HepG2 (cell line): ENCODE data around the gene AP1G1. TPM values are rescaled to one million over a fixed set of nuclear protein-coding genes. Genes with fewer than 3 reads are reported as not detected.

Experiments used
- AHDC1 ChIP-seq: sonication (generic); formaldehyde crosslinking; IDR thresholded peaks from 2 replicates; pipeline ENCODE4 v1.5.1; 2020; ENCODE audit warnings: mild to moderate bottlenecking, missing genetic modification reagents, borderline replicate concordance
- ARNT ChIP-seq: fragments of 450-650 bp; IDR thresholded peaks from 2 replicates; pipeline ENCODE4 v1.6.1; 2017
- CHD4 ChIP-seq: fragments of 200-600 bp; sonication (generic); IDR thresholded peaks from 2 replicates; pipeline ENCODE4 v1.7.0; 2017; ENCODE audit warnings: mild to moderate bottlenecking, low read length, borderline replicate concordance
- FOSL2 ChIP-seq: sonication (generic); formaldehyde crosslinking; IDR thresholded peaks from 2 replicates; pipeline ENCODE4 v1.4.0; 2020; ENCODE audit warnings: missing genetic modification reagents
- HNRNPK ChIP-seq: fragments of 200-400 bp; formaldehyde crosslinking; IDR thresholded peaks from 2 replicates; pipeline ENCODE4 v1.6.1; 2018; ENCODE audit warnings: low read length, low read depth, moderate library complexity, mild to moderate bottlenecking; ENCODE audit not compliant: poor library complexity, severe bottlenecking
- KDM2A ChIP-seq: sonication (generic); formaldehyde crosslinking; IDR thresholded peaks from 2 replicates; pipeline ENCODE4 v1.4.0; 2020; ENCODE audit warnings: low read depth, missing genetic modification reagents, borderline replicate concordance
- MZF1 ChIP-seq: sonication (generic); formaldehyde crosslinking; IDR thresholded peaks from 2 replicates; pipeline ENCODE4 v1.8.1; 2023; ENCODE audit warnings: mild to moderate bottlenecking, missing genetic modification reagents, borderline replicate concordance
- NBN ChIP-seq: fragments of 450-650 bp; conservative IDR thresholded peaks from 2 replicates; pipeline ENCODE4 v1.6.1; 2017
- PPARG ChIP-seq: conservative IDR thresholded peaks from 2 replicates; pipeline ENCODE4 v1.6.1; 2016; ENCODE audit warnings: missing biosample characterization, missing genetic modification reagents
- RXRB ChIP-seq: IDR thresholded peaks from 2 replicates; pipeline ENCODE4 v1.6.1; 2016; ENCODE audit warnings: borderline replicate concordance, missing genetic modification reagents, missing compliant biosample characterization
- SETDB1 ChIP-seq: sonication (generic); formaldehyde crosslinking; IDR thresholded peaks from 2 replicates; pipeline ENCODE4 v1.5.1; 2020; ENCODE audit warnings: missing genetic modification reagents, mild to moderate bottlenecking, borderline replicate concordance
- SNAI1 ChIP-seq: sonication (generic); formaldehyde crosslinking; IDR thresholded peaks from 2 replicates; pipeline ENCODE4 v1.5.0; 2020; ENCODE audit warnings: mild to moderate bottlenecking, missing genetic modification reagents, borderline replicate concordance
- THRA ChIP-seq: sonication (generic); formaldehyde crosslinking; IDR thresholded peaks from 2 replicates; pipeline ENCODE4 v1.4.0; 2020; ENCODE audit warnings: missing genetic modification reagents, borderline replicate concordance
- ZKSCAN8 ChIP-seq: IDR thresholded peaks from 2 replicates; pipeline ENCODE4 v1.6.1; 2016; ENCODE audit warnings: borderline replicate concordance, missing genetic modification reagents, missing compliant biosample characterization
- ZNF180 ChIP-seq: sonication (generic); formaldehyde crosslinking; IDR thresholded peaks from 2 replicates; pipeline ENCODE4 v1.4.0; 2020; ENCODE audit warnings: low read depth, missing genetic modification reagents, borderline replicate concordance
- ZNF230 ChIP-seq: sonication (generic); formaldehyde crosslinking; IDR thresholded peaks from 2 replicates; pipeline ENCODE4 v1.4.0; 2020; ENCODE audit warnings: mild to moderate bottlenecking, missing genetic modification reagents
- ZNF44 ChIP-seq: sonication (generic); formaldehyde crosslinking; IDR thresholded peaks from 2 replicates; pipeline ENCODE4 v1.5.1; 2020; ENCODE audit warnings: mild to moderate bottlenecking, missing genetic modification reagents
- ZNF605 ChIP-seq: sonication (generic); formaldehyde crosslinking; IDR thresholded peaks from 2 replicates; pipeline ENCODE4 v1.8.0; 2022; ENCODE audit warnings: mild to moderate bottlenecking, missing genetic modification reagents
- ZNF720 ChIP-seq: sonication (generic); formaldehyde crosslinking; IDR thresholded peaks from 2 replicates; pipeline ENCODE4 v1.4.0; 2020; ENCODE audit warnings: missing genetic modification reagents
- ZNF747 ChIP-seq: sonication (generic); formaldehyde crosslinking; IDR thresholded peaks from 2 replicates; pipeline ENCODE4 v1.8.1; 2023; ENCODE audit warnings: missing genetic modification reagents, mild to moderate bottlenecking, borderline replicate concordance
- ZSCAN25 ChIP-seq: sonication (generic); formaldehyde crosslinking; IDR thresholded peaks from 2 replicates; pipeline ENCODE4 v1.8.0; 2022; ENCODE audit warnings: mild to moderate bottlenecking, missing genetic modification reagents
- polyA plus RNA-seq, 8 experiments: library from polyadenylated mRNA; depleted of rRNA in 3 of 8; stranded (reverse) in 7 of 8; unstranded in 1 of 8; fragments of >200 nt; fragmentation: Illumina TruSeq in 4 of 8; extraction: Trizol in 4 of 8; gene quantifications; 2 replicates each; pipeline versions ENCODE4 v1.2.1 to v1.2.3, GENCODE V29; 2011 to 2016; ENCODE audit warnings: low read depth in 4 of 8, missing spikeins in 1 of 8, mixed read lengths in 1 of 8; ENCODE audit not compliant: insufficient read depth in 1 of 8
- total RNA-seq, 5 experiments: library from RNA; depleted of rRNA; stranded (reverse); fragments of >200 nt; fragmentation: Illumina TruSeq; extraction: Trizol; gene quantifications; 2 replicates each; pipeline ENCODE4 v1.2.3, GENCODE V29; 2016; ENCODE audit warnings: low read depth in 1 of 5

The AP1G1 gene
- total and polyA plus RNA-seq, 2 of the 13 experiments (the other 11 are each of a cell fraction or from before 2014, with no cell fraction given), result 62.2 to 66.2 TPM

- TF ChIP-seq AHDC1, result no peak
- TF ChIP-seq KDM2A, result peak; percentile 96
- peak; percentile 79; the same call in 1 of the 2 replicates for TF ChIP-seq ZKSCAN8 (CRISPR knock-in tag)
- TF ChIP-seq CHD4, result no peak
- peak; percentile 74 for TF ChIP-seq ZSCAN25 (CRISPR knock-in tag)
- 0 out of 2 replicates have a peak, but pooled peaks have one; percentile 18 for TF ChIP-seq PPARG (CRISPR knock-in tag)
- TF ChIP-seq ZNF180 (CRISPR knock-in tag), result no peak
- peak; percentile 61; the same call in 1 of the 2 replicates for TF ChIP-seq RXRB (CRISPR knock-in tag)
- TF ChIP-seq FOSL2 (CRISPR knock-in tag), result peak; percentile 84
- TF ChIP-seq HNRNPK, result peak; percentile 67
- no peak for TF ChIP-seq NBN
- no peak for TF ChIP-seq SETDB1 (CRISPR knock-in tag)
- TF ChIP-seq THRA (CRISPR knock-in tag), result peak; percentile 56
- peak; percentile 10; the same call in 1 of the 2 replicates for TF ChIP-seq MZF1 (CRISPR knock-in tag)
- TF ChIP-seq ZNF605, result peak; percentile 97
- TF ChIP-seq ZNF230 (CRISPR knock-in tag), result peak; percentile 83; the same call in 1 of the 2 replicates
- TF ChIP-seq ZNF747 (CRISPR knock-in tag), result no peak
- 0 out of 2 replicates have a peak, but pooled peaks have one; percentile 61 for TF ChIP-seq ZNF720 (CRISPR knock-in tag)
- no peak for TF ChIP-seq ARNT
- TF ChIP-seq SNAI1 (CRISPR knock-in tag), result 0 out of 2 replicates have a peak, but pooled peaks have one; percentile 68
- 0 out of 2 replicates have a peak, but pooled peaks have one; percentile 59 for TF ChIP-seq ZNF44 (CRISPR knock-in tag)
Observed at GRCh38 chr16:71808593-71809459, at the start of gene AP1G1 (continued).
